Measurements from ENCODE around the gene TIMM44. TPM values are rescaled to one million over a fixed set of nuclear protein-coding genes. Genes with fewer than 3 reads are reported as not detected.

TIMM44 gene
- total RNA-seq, 2 experiments from 2014 or later: 86.0 to 116 TPM

DNA sequence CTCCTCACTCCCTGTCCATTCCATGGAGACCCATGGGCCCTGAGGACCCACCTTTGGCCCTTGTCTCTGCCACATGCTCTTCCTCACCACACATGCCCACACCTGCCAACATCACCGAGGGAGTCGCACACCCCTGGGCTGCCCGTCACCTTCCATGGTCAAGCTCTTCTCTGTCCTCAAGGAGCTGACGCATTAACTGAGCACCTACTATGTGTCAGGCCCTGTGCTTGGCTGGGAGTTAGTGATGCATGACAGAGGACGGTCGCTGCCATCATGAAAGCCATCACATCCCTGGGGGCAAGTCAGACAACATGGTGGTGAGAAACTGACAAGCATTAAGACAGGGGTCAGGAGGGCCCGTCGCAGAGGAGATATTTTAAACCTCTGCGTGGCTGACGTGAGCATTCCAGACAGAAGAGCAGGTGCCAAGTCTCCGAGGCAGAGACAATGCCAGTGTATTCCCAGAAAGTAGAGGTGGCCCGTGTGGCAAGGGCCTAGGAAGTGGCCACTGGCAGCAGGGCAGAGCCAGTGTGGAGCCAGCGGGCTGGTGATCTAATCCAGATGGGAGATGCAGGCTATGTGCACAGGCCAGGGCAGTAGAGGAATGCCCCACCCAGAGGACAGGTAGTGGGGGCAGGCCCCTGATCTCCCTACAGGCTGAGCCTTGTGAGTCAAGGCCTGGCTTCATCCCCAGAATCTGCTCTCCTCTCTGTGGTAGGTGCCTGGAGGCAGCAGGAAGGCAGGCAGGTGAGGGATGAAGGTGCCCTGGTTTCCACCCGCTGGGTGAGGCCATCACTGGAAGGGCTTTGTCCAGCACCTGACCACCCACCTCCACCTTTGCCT lies 40.8 kb upstream of the TIMM44 start:
- peaks cover 94% of the 10 kb centered on the region for H3K36me3 ChIP-seq (ENCODE audit: insufficient read depth, low read length)
- no peak for DNase-seq (ENCODE audit: low spot score)
- TF ChIP-seq EZH2phosphoT487 (IDR thresholded peaks at IDR 0.05; ENCODE audit: borderline replicate concordance, low read depth, low read length): no peak
- TF ChIP-seq, protein P1, sequence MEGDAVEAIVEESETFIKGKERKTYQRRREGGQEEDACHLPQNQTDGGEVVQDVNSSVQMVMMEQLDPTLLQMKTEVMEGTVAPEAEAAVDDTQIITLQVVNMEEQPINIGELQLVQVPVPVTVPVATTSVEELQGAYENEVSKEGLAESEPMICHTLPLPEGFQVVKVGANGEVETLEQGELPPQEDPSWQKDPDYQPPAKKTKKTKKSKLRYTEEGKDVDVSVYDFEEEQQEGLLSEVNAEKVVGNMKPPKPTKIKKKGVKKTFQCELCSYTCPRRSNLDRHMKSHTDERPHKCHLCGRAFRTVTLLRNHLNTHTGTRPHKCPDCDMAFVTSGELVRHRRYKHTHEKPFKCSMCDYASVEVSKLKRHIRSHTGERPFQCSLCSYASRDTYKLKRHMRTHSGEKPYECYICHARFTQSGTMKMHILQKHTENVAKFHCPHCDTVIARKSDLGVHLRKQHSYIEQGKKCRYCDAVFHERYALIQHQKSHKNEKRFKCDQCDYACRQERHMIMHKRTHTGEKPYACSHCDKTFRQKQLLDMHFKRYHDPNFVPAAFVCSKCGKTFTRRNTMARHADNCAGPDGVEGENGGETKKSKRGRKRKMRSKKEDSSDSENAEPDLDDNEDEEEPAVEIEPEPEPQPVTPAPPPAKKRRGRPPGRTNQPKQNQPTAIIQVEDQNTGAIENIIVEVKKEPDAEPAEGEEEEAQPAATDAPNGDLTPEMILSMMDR (conservative IDR thresholded peaks at IDR 0.05; ENCODE audit: low read length): no peak
- no peak overlapping the region for H3K27ac ChIP-seq (ENCODE audit: low read depth, low read length, poor library complexity, severe bottlenecking)
- H3K4me1 ChIP-seq (ENCODE audit: insufficient read depth, low read length, poor library complexity, severe bottlenecking): no peaks in the 10 kb centered on the region
- no TSS peak for BruUV-seq (replicated peaks)
- H3K4me3 ChIP-seq (ENCODE audit: low read depth, low read length, poor library complexity, severe bottlenecking): no peak overlapping the region
- ChIA-PET POLR2A (no interaction called here), CTCF (ENCODE audit: unreplicated experiment) (no interaction called here)
- intact Hi-C loops (cut with micrococcal nuclease; ENCODE audit: unreplicated experiment): no loop called here
- no peak overlapping the region for H2AFZ ChIP-seq (ENCODE audit: low read length)
- no peaks in the 10 kb centered on the region for H3K79me2 ChIP-seq (ENCODE audit: insufficient read depth, low read depth, low read length)
- no peak overlapping the region for H3K4me2 ChIP-seq (ENCODE audit: low read length)
- no peaks in the 10 kb centered on the region for H3K9me2 ChIP-seq (ENCODE audit: insufficient read depth, low read length)
- H3K9me3 ChIP-seq (ENCODE audit: low read length): no peaks in the 10 kb centered on the region
- peaks cover 4% of the 10 kb centered on the region; the same call in 1 of the 2 replicates for H4K20me1 ChIP-seq (ENCODE audit: insufficient read depth, low read length)

DNA sequence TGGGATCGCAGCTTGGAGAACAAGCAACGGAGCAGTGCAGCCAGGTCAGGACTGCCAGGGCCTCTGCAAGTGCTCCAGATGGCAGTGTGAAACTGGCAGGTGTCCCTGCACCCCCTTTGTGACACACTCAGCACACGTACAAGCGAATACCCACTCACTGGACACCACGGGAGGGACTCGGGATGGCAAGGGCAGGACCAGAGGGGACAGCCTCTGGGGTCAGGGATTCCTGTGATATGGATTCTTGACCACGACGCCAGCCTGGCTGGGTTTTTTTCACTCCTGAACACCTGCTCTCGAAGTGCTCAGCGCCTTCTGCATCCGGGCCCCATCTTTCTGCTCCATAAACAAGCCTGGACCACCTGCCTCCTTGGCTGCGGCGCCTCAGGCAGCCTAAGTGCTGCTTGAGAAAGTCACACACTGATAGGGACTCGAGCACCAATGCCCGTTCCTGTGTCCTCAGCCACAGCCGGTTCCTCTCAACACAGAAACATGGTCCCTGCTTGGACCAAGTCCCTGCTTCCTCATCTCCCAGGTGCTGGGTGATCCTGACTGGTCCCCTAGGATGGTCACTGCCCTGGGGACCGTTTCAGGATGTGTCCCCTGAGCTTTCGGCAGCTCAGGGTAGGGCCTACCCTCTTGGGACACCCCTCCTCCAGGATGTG lies 40.0 kb upstream of the TIMM44 start:
- Histone ChIP-seq H2AFZ (ENCODE audit: low read length) (no peak overlapping the region), H3K36me3 (ENCODE audit: insufficient read depth, low read length) (peaks cover 94% of the 10 kb centered on the region), H3K4me2 (ENCODE audit: low read length) (no peak overlapping the region), H3K4me1 (ENCODE audit: insufficient read depth, low read length, poor library complexity, severe bottlenecking) (no peaks in the 10 kb centered on the region), H3K9me3 (ENCODE audit: low read length) (no peaks in the 10 kb centered on the region), H3K27ac (ENCODE audit: low read depth, low read length, poor library complexity, severe bottlenecking) (no peak overlapping the region), H3K79me2 (ENCODE audit: insufficient read depth, low read depth, low read length) (no peaks in the 10 kb centered on the region), H3K4me3 (ENCODE audit: low read depth, low read length, poor library complexity, severe bottlenecking) (no peak overlapping the region), H4K20me1 (ENCODE audit: insufficient read depth, low read length) (peaks cover 4% of the 10 kb centered on the region; the same call in 1 of the 2 replicates), H3K9me2 (ENCODE audit: insufficient read depth, low read length) (no peaks in the 10 kb centered on the region)
- DNase-seq (ENCODE audit: low spot score): no peak
- ChIA-PET CTCF (ENCODE audit: unreplicated experiment) (no interaction called here), POLR2A (no interaction called here)
- TF ChIP-seq, protein P1 (conservative IDR thresholded peaks at IDR 0.05; ENCODE audit: low read length): no peak
- TF ChIP-seq EZH2phosphoT487 (IDR thresholded peaks at IDR 0.05; ENCODE audit: borderline replicate concordance, low read depth, low read length): no peak
- intact Hi-C loops (cut with micrococcal nuclease; ENCODE audit: unreplicated experiment): no loop called here
- no TSS peak for BruUV-seq (replicated peaks)

DNA sequence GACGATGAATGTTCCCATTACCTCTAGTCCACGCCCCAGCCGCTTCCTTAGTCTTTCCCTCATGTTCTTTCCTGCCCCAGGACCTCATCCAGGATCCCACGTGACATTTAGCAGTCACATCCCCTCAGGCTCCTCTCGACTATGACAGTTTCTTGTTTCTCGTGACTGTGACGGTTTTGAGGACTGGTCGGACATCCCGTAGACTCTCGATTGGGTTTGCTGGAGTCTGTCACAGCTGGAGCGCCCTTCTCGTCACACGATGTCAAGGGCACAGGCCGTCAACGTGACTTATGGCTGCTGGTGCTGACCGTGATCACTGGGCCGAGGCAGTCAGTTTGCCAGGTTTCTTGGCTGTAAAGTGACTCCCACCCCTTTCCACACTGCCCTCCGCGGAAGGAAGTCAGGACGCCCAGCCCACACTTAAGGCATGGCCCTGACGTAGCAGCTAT lies 39.2 kb upstream of the TIMM44 start:
- no TSS peak for BruUV-seq (replicated peaks)
- Histone ChIP-seq H3K27ac (ENCODE audit: low read depth, low read length, poor library complexity, severe bottlenecking) (no peak overlapping the region), H3K4me3 (ENCODE audit: low read depth, low read length, poor library complexity, severe bottlenecking) (no peak overlapping the region), H3K36me3 (ENCODE audit: insufficient read depth, low read length) (peaks cover 94% of the 10 kb centered on the region), H3K4me1 (ENCODE audit: insufficient read depth, low read length, poor library complexity, severe bottlenecking) (no peaks in the 10 kb centered on the region), H3K9me3 (ENCODE audit: low read length) (no peaks in the 10 kb centered on the region), H3K79me2 (ENCODE audit: insufficient read depth, low read depth, low read length) (no peaks in the 10 kb centered on the region), H4K20me1 (ENCODE audit: insufficient read depth, low read length) (peaks cover 4% of the 10 kb centered on the region; the same call in 1 of the 2 replicates), H3K9me2 (ENCODE audit: insufficient read depth, low read length) (no peaks in the 10 kb centered on the region), H2AFZ (ENCODE audit: low read length) (no peak overlapping the region), H3K4me2 (ENCODE audit: low read length) (no peak overlapping the region)
- ChIA-PET POLR2A (no interaction called here), CTCF (ENCODE audit: unreplicated experiment) (no interaction called here)
- TF ChIP-seq EZH2phosphoT487 (IDR thresholded peaks at IDR 0.05; ENCODE audit: borderline replicate concordance, low read depth, low read length): no peak
- TF ChIP-seq, protein P1 (conservative IDR thresholded peaks at IDR 0.05; ENCODE audit: low read length): no peak
- intact Hi-C loops (cut with micrococcal nuclease; ENCODE audit: unreplicated experiment): no loop called here
- DNase-seq (ENCODE audit: low spot score): no peak

Measured in OCI-LY7 (cell line).